Anterior cingulate cortex (tissue), 58 donors: ENCODE measurements around the gene LILRA1.
"Not testable (repeated sequence)": the region's sequence is repeated elsewhere in the genome, so short reads cannot be mapped to it uniquely, and the experiment has no call there.

Source experiments
- DNase-seq, 58 donors: peaks; one replicate each; lab custom pipeline; 2025; lab: John Stamatoyannopoulos, UW

Gene LILRA1

DNA sequence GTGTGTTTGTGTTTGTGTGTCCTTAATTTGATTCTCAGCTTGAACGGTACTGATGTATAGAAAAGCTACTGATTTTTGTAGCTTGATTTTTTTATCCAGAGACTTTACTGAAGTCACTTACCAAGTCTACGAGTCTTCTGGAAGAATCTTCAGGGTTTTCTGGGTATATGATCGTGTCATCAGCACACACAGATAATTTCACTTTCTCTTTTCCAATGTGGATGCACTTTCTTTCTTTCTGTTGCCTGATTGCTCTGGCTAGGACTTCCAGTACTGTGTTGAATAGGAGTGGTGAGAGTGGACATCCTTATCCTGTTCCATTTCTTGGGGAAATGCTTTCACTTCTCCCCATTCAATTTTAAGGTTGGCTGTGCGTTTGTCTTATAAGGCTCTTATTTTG lies 29.0 kb downstream of the LILRA1 start:
- no peak for DNase-seq

DNA sequence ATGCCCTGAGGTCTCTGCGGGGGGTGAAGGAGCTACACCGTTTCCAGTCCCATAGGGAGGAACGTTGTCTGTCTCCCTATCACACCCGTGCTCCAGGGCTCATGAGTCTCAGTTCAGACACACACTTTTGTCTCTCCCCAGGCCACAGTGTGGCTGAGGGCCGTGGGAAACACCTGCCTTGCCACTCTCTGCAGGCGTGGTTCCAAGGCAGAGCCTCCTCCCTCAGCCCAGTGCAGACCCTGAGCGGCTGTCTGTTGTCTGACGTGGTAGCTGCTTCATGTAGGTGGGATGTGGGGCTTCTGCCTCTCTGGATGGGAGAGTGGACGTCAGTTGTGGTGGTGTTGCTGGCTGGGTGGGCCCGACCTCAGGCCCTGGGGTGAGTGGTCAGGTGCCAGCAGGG lies 30.8 kb downstream of the LILRA1 start:
- not testable (repeated sequence) for DNase-seq

DNA sequence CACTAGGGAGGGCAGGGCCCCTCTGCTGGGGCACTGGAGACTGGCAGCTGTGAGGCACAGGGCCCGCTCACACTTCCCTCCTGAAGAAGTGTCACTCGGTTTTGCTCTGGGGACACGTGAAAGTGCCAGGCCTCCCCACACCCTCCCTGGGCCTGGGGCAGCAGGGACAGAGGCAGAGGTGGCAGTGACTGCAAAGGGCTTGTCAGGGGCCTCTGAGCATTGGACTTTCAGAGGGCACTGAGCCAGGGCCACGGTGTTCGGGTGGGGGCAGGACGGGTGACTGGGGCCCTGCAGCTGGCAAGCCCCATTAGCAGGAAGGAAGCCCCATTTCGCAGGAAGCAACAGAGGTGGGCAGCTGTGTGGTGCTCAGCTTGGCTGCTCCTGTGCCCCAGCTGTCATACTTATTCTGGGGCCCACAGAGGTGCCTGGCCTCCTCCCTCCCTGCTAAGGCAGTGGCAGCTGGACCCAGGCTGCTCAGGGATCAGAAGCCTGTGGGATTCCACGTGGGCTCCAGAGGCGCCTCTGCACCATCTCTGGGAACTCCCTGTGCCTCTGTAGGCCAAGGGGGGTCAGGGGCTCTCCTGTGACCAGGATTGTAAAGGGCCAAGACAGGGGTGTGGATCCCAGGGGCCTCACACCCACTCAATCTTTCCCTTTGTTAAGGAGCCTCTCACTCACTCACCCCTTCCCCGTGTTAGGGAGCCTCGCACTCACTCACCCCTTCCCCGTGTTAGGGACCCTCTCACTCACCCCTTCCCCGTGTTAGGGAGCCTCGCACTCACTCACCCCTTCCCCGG lies 31.7 kb downstream of the LILRA1 start:
- DNase-seq = not testable (repeated sequence)

DNA sequence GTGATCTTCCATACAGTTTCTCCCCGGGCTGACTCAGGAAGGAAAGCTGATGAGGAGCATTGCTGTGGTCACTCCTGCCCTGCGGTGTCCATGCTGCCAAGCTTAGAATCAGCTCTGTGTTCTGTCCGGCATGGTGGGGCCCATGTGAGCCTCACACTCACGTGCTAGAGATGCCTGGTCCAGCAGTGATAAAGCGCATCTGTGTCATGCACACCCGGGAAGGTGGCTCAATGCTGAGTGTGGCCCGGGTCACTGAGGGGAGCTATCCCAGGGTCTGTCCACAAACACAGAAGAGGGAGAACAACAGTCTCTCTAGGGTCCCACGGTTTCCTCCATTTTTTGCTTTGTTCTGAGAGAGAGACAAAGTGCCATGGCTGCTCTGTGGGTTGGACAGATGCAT lies 33.3 kb downstream of the LILRA1 start:
- no peak for DNase-seq

DNA sequence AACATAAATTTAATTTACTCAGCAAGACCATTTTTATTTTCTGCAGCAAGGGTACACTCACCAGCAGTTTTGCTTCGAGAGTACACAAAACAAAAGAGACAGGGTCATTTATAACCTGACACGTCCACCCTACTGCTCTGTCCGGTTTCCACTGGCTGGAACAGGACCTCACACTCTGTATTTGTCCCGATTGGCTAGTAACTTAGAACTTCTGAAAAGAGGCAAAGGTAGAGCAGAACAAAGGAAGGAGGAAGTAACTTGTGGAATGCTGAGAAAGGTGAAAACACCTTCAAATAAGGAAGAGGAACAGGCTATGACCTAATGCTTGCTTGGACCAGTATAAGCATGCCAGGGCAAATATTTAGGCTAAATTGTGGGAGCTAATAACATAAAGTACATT lies 34.5 kb downstream of the LILRA1 start:
- DNase-seq = not testable (repeated sequence)

DNA sequence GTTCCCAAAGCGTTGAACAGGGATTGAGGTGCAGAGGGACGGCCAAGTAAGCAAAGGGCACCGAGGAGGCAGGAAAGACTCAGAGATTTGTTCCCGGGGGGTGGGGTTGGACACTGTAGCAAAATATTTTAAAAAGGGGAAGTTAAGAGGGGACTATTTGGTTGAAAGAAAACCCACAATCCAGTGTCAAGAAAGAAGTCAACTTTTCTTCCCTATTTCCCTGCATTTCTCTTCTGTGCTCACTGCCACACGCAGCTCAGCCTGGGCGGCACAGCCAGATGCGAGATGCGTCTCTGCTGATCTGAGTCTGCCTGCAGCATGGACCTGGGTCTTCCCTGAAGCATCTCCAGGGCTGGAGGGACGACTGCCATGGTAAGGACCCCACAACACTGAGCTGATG lies 36.8 kb downstream of the LILRA1 start, which contains the start of gene LILRB1:
Gene LILRB1, plus strand, starts transcription at position 223 of the 400 bp plus-strand sequence. CDS start 590 bp downstream, outside the sequence.
- DNase-seq = peak in 3 of 58 donors; percentile 1 to 4 (median 1)

DNA sequence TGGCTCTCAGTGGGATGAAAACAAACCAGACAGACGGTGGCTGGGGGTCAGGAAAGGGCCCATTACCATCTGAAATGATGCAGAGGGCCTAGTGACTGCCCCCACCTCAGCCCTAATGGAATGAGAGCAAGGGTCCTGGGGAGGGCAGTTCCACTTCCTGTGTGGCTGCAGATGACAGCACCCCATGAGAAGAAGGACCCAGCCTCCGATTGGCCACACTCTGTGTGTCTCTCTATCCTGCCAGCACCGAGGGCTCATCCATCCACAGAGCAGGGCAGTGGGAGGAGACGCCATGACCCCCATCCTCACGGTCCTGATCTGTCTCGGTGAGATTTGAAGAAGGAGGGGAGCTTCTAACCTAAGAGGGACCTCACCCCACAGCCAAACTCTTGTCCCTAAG lies 37.4 kb downstream of the LILRA1 start:
- no peak for DNase-seq

DNA sequence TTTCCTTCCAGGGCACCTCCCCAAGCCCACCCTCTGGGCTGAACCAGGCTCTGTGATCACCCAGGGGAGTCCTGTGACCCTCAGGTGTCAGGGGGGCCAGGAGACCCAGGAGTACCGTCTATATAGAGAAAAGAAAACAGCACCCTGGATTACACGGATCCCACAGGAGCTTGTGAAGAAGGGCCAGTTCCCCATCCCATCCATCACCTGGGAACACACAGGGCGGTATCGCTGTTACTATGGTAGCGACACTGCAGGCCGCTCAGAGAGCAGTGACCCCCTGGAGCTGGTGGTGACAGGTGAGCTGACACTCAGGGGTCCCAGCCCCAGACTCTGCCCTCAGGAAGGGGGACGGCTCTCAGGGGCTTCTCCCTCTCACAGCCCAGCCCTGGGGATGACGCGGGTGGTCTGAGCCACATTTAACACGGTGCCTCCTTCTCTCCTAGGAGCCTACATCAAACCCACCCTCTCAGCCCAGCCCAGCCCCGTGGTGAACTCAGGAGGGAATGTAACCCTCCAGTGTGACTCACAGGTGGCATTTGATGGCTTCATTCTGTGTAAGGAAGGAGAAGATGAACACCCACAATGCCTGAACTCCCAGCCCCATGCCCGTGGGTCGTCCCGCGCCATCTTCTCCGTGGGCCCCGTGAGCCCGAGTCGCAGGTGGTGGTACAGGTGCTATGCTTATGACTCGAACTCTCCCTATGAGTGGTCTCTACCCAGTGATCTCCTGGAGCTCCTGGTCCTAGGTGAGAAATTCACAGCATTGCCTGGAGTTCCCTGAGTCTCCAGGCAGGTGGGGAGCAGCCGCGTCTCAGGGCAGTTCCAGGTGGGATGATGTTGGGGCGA lies 38.3 kb downstream of the LILRA1 start:
- DNase-seq = not testable (repeated sequence)

DNA sequence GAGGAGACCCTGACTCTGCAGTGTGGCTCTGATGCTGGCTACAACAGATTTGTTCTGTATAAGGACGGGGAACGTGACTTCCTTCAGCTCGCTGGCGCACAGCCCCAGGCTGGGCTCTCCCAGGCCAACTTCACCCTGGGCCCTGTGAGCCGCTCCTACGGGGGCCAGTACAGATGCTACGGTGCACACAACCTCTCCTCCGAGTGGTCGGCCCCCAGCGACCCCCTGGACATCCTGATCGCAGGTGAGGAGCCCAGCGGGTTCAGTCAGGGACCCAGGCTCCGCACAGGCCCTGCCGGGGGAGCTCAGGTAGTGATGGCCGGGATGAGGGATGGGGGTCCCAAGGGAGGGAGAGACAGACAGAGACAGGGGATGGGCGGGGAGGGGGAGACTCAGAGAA lies 39.1 kb downstream of the LILRA1 start:
- DNase-seq = not testable (repeated sequence)

DNA sequence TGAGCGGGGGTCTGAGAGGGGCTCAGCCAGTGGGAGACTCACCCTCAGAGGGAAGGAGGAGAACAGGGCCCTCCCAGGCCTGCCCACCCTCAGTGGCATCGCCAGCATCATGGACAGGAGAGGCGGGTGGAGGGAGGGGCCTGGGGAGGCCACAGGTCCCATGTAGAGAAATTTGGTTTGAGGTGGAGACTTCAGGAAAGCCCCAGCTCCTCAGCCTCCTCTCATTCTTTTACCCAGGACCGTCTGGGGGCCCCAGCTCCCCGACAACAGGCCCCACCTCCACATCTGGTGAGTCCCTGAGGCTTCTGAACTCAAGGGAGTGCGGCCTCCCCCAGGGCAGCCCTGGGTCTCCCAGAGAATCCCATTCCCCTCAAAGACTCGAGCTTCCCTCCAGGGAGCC lies 40.0 kb downstream of the LILRA1 start:
- no peak for DNase-seq

DNA sequence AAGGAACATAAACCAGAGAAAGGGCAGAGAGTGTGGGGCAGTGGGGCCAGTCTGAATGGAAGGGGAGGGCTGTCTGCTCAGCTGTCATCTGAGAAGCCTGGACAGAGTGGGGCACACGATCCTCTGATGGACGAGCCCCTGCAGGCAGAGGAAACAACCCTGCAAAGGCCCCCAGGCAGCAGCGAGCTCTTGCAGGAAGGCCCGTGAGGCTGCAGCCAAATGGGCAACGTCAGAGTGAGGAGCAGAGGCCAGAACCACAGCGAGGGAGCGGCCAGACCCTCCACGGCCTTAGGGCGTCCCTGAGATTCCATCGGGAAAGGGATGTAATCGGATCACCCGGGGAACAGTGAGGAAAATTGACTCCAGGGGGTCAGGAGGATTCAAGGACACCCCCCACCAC lies 42.6 kb downstream of the LILRA1 start:
- DNase-seq = not testable (repeated sequence)

DNA sequence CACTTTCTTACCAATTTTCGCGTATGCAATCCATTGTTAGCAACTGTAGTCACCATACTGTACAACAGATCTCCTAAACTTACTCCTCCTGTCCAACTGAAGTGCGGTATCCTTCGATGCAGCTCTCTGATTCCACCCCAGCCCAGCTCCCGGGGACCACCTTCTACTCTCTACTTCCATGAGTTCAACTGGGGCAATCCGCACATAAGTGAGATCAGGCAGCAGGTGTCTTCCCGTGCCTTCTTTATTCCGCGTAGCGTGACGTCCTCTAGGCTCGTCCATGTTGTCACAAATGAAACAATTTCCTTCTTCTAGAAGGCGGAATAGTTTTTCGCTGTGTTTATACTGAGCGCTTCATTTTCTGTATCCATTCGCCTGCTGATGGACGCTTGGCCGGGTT lies 45.3 kb downstream of the LILRA1 start:
- DNase-seq = no peak

DNA sequence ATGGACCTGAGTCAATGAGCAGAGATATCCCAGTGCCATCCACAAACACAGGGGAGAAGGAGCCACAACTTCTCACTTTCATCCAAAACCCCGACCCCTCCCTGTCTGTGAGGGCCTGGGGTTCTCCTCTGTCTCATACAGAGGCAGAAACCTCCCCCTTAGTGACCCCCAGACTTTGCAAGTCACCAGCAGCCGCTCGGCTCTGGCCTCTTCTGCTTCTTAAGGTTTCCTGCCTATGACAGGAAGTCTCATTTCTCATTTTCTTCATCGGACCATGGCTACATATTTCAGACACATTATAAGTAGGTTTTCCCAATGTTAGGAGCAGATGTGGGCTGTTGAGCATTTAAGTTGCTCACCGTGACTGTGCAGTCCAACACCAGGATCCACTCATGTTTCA lies 49.5 kb downstream of the LILRA1 start:
- DNase-seq = not testable (repeated sequence)

DNA sequence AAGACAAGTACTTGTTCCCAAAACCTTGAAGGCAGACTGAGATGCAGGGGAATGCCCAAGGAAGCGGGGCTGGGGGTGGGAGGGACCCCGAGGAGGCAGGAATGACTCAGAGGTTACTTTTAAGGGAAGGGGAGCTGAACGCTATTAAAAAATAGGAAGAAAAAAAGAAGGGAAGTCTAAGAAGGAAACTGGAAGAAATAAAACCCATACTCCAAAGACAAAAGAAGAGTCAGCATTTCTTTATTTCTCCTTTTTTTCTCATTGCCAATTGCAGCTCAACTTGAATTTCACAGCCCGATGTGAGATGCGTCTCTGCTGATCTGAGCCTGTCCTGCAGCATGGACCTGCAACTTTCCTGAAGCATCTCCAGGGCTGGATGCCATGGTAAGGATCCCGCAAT lies 50.2 kb downstream of the LILRA1 start:
- not testable (repeated sequence) for DNase-seq

DNA sequence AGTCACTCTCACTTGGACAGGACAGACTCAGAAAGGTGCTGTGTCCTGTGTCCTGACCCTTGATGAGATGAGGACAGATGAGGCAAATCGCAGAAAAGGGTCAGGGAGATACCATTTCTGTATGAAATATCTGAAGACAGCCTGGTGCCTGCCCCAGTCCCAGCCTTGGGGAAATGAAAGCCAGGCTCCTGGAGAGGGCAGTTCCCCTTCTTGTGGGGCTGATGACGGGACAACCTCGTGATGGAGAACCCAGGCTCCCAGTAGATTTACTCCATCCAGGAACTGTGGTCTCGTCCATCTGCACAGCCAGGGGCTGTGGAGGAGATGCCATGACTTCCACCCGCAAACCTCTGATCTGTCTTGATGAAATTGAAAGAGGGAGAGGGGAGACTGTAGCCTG lies 50.6 kb downstream of the LILRA1 start:
- DNase-seq = peak in 12 of 58 donors; percentile 3 to 18 (median 6)

DNA sequence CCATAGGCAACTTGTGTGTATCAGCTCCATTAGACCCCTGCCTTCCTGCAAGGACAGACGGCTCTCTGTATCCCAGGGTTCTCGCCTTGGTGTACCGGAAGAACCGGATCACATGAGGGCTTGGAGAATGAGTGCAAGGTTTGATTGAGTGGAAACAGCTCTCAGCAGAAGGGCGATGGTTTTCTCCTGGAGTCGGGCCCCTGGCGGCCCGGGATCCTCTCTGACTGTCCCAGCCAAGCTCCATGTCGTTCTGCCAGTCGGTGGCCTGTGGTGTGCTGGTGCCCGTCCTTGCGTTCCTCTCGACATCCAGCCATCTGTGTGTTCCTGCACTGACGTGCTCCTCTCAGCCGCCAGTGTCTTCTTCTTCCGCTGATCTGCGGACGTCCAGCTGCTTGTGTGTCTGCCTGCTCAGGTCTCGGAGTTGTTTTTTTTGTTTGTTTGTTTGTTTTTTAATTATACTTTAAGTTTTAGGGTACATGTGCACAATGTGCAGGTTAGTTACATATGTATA lies 53.0 kb downstream of the LILRA1 start:
- no peak for DNase-seq

DNA sequence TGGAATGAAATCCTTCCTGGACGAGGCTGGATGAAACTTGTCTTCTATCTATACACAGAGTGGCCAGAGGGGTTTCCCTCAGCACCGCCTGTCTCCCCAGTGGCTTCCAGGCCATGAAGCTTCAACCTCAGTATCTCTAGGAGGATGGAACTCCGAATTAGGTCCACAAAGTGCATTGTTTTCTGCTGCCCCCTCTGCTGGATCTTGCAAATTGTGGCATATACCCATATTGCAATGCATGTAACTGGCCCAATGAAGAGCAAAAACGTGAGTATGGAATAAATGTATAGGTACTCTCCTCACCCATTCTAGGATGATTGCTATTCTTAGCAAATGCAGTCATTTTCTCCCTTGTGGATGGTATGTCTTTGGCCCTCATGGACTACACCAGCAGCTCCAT lies 54.7 kb downstream of the LILRA1 start:
- no peak for DNase-seq

DNA sequence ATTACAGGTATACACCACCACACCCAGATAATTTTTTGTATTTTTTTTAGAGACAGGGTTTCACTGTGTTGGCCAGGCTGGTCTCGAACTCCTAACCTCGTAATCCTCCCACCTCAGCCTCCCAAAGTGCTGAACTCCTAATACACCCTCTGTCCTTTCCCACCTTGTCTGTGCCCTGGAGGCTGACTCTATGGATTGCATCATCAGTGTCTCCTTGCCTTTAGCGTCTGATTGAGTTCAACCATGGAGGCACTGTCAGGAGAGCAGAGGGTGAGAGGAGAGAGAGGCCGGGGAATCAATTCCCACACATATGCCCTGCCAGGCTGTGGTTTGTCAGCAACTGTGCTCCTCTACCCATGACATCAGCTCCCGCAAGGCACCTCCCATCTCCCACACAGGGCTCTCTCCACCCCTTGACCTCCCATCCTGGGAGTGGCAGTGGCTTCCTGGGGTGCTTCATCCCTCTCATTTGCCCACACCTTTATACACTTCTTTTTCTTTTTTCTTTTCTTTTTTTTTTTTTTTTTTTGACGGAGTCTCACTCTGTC lies 56.8 kb downstream of the LILRA1 start:
- DNase-seq = no peak
